ENCODE measurements around the gene PRR3.

The PRR3 gene

DNA sequence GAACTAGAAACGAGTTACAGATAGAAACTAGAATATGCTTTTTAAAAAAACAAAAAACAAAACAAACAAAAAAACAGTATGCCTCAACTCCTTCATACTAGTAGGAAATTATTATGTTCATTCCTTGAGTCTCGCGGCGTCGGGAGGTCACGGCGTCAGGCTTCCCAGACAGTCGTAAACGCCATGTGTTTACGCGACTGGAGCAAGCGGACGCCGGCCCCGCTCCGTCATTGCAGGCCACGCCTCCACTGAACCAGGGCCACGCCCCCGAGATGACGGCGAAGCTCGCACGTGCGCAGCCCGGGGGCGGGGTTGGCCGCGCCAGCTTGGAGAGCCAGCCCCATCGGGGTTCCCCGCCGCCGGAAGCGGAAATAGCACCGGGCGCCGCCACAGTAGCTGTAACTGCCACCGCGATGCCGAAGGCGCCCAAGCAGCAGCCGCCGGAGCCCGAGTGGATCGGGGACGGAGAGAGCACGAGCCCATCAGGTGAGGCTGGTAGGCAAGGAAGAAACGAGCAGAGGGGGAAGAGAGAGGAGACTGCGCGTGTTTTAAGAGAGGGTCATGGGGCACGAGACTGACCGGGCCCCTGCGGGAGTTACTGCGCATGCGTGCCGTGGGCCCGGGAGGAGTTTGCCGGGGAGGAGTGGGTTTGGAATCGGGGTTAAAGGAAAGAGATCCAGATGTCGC, 14.1 kb downstream of the PRR3 start, which contains the start of gene ABCF1:
TSS of gene ABCF1 (plus strand) at position 368 of the 687 bp plus-strand sequence. CDS start at position 414, 46 bp downstream.
- TF ChIP-seq POLR2A (IDR thresholded peaks at IDR 0.05; ENCODE audit: low read depth, low read length), result peak; percentile 85
- DNase-seq (ENCODE audit: insufficient read length, low spot score) (peak; percentile 93), FAIRE-seq (no peak)

DNA sequence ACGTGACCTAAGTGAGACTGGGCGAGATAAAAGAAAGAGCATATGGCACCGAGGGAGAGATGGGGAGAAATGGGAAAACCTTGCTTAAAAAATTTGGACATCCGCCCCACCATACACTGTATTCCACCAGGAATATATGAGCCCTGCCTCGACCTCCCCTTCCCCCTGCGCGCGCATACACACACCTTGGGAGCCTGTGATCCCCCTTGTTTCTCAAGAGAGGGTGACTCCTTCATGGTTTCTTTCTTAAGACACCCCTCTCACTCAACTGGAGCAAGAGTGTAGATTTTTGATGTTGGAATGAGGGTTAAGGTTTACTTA, 14.6 kb downstream of the PRR3 start:
- no peak for FAIRE-seq
- no peak for DNase-seq (ENCODE audit: insufficient read length, low spot score)
- no peak for TF ChIP-seq POLR2A (IDR thresholded peaks at IDR 0.05; ENCODE audit: low read depth, low read length)

DNA sequence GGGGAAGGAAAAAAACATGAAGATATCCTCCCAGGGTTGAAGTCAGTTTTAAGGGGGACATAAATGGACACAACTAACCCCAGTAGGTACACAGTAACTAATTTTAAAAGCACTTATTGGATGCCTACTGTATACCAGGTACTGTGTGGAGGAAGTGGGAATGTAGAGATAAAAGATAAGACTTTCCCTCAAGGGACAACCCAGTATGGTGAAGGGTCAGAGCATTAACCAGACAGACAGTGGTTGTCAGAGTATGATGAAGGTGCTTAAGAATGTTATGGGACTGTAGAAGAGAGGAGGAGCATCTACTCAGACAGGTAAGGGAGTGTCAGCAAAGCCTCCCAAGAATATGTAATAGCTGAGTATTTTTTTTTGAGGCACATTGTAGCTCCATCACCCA, 15.1 kb downstream of the PRR3 start:
- DNase-seq (ENCODE audit: insufficient read length, low spot score) (no peak), FAIRE-seq (no peak)
- TF ChIP-seq POLR2A (IDR thresholded peaks at IDR 0.05; ENCODE audit: low read depth, low read length), result no peak

DNA sequence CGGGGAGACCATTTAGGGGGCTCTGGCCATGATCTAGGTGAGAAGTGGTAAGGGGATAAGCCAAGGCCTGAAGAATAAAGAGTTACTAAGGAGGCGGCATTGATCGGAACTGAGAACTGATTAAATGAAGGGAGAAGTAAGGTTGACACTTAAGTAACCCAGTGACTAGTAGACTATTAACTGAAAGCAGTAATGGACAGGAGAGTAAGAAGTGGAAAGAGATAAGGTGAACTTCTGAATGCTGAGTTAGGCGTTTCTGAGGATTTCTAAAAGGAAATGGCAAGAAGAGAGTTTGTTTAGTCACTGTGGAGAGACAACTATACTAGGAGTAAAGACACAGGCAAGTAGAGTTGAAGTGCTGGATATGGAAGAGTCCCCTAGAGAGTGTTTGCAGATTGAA, 16.0 kb downstream of the PRR3 start:
- TF ChIP-seq POLR2A (IDR thresholded peaks at IDR 0.05; ENCODE audit: low read depth, low read length), result no peak
- DNase-seq (ENCODE audit: insufficient read length, low spot score) (no peak), FAIRE-seq (no peak)

DNA sequence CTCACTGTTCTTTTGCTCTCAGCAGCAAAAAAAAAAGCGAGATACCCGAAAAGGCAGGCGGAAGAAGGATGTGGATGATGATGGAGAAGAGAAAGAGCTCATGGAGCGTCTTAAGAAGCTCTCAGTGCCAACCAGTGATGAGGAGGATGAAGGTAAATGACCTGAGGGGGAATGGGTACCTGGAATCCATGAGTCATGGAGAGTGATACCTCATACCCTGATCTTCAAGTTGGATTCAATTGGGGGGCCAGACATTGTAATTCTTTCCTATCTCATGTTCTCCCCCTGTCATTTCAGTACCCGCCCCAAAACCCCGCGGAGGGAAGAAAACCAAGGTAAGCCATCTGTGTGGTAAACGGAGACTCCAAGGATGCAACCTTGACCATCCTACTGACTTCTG, 21.0 kb downstream of the PRR3 start:
- TF ChIP-seq POLR2A (IDR thresholded peaks at IDR 0.05; ENCODE audit: low read depth, low read length), result no peak
- DNase-seq (ENCODE audit: insufficient read length, low spot score) (no peak), FAIRE-seq (no peak)

DNA sequence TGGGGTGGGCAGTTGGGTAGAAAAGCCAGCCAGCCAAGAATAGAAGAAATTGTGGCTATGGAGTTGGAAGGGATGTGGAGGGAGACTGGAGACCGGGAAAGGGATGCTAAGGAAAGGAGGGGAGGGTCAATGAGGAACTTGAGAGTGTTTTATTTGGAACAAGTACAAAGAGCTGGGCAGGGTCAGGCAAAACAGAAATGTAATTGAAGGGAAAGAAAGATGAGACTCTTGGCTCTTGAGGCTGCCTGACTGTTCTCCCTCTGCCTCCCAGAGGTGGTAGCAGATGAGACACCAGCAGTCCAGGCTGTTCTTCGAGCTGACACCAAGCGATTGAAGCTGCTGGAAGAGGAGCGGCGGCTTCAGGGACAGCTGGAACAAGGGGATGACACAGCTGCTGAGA, 26.8 kb downstream of the PRR3 start:
- DNase-seq (ENCODE audit: insufficient read length, low spot score), result no peak
- TF ChIP-seq POLR2A (IDR thresholded peaks at IDR 0.05; ENCODE audit: low read depth, low read length), result no peak
- FAIRE-seq, result no peak

DNA sequence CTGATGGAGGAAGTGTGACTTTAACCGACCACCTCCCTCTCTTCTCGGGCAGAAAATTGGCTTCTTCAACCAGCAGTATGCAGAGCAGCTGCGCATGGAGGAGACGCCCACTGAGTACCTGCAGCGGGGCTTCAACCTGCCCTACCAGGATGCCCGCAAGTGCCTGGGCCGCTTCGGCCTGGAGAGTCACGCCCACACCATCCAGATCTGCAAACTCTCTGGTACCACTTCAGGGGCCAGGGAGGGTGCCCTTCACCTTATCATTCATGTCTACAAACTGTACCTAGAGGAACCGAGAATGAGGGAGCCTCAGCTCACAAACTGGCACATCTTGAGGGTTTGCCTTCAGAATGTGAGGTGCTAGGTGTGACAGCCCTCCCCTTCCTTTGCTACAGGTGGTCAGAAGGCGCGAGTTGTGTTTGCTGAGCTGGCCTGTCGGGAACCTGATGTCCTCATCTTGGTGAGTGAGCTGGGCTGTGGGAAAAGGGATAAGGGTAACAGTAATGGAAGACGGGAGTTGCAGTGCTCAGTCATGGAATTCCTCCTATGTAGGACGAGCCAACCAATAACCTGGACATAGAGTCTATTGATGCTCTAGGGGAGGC, 32.8 kb downstream of the PRR3 start:
- no peak for FAIRE-seq
- no peak for TF ChIP-seq POLR2A (IDR thresholded peaks at IDR 0.05; ENCODE audit: low read depth, low read length)
- DNase-seq (ENCODE audit: insufficient read length, low spot score), result no peak

DNA sequence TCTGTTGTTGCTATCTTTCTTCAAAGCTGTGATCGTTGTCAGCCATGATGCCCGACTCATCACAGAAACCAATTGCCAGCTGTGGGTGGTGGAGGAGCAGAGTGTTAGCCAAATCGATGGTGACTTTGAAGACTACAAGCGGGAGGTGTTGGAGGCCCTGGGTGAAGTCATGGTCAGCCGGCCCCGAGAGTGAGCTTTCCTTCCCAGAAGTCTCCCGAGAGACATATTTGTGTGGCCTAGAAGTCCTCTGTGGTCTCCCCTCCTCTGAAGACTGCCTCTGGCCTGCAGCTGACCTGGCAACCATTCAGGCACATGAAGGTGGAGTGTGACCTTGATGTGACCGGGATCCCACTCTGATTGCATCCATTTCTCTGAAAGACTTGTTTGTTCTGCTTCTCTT, 33.4 kb downstream of the PRR3 start:
- DNase-seq (ENCODE audit: insufficient read length, low spot score) (no peak), FAIRE-seq (no peak)
- no peak for TF ChIP-seq POLR2A (IDR thresholded peaks at IDR 0.05; ENCODE audit: low read depth, low read length)

DNA sequence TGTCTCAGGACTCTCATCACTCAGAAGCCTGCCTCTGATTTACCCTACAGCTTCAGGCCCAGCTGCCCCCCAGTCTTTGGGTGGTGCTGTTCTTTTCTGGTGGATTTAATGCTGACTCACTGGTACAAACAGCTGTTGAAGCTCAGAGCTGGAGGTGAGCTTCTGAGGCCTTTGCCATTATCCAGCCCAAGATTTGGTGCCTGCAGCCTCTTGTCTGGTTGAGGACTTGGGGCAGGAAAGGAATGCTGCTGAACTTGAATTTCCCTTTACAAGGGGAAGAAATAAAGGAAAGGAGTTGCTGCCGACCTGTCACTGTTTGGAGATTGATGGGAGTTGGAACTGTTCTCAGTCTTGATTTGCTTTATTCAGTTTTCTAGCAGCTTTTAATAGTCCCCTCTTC, 33.9 kb downstream of the PRR3 start:
- no peak for TF ChIP-seq POLR2A (IDR thresholded peaks at IDR 0.05; ENCODE audit: low read depth, low read length)
- FAIRE-seq (no peak), DNase-seq (ENCODE audit: insufficient read length, low spot score) (no peak)

DNA sequence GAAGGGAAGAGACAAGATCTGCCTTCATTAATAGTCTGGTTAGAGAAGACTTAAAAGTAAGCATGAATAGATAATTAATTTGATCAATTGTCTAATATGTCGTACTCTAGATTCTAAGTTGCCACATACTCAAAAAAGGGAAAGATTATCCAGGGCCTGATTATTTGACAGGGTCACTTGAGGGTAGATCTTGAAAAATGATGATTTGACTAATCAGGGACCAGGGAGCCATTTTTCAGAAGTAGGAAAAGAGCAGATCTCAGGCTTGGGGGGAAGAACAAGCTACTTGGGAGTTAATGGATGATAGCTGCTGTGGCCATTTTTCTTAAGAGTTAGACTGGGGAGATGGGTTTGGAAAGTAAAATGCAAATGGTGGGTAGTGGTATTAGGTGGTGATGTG, 35.2 kb downstream of the PRR3 start:
- FAIRE-seq (no peak), DNase-seq (ENCODE audit: insufficient read length, low spot score) (no peak)
- TF ChIP-seq POLR2A (IDR thresholded peaks at IDR 0.05; ENCODE audit: low read depth, low read length), result no peak

DNA sequence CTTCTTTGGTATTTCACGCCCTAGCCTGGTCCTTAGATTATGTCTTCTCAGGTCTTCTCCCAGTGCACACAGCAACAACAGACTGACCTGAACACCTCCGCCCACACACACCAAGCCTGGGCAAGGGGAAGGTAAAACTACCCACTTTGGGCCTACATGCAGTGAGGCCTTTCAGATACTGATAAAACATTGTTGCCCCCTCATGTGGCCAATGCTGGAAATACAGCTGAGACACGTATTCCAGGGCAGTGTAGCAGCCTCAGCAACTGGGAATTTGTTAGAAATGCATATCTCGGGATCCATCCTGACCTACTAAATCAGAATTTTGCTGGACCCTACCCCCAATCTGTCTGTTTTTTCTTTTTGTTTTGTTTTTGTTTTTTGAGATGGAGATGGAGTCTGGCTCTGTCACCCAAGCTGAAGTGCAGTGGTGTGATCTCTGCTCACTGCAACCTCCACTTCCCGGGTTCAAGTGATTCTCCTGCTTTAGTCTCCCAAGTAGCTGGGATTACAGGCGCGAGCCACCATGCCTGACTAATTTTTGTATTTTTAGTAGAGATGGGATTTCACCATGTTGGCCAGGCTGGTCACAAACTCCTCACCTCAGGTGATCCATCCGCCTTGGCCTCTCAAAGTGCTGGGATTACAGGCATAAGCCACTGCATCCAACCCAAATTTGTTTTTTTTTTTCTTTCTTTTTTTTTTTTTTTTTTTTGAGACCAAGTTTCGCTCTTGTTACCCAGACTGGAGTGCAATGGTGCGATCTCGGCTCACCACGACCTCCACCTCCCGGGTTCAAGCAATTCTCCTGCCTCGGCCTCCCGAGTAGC, 40.4 kb downstream of the PRR3 start:
- DNase-seq (ENCODE audit: insufficient read length, low spot score) (peak; percentile 69), FAIRE-seq (peak; percentile 27)

DNA sequence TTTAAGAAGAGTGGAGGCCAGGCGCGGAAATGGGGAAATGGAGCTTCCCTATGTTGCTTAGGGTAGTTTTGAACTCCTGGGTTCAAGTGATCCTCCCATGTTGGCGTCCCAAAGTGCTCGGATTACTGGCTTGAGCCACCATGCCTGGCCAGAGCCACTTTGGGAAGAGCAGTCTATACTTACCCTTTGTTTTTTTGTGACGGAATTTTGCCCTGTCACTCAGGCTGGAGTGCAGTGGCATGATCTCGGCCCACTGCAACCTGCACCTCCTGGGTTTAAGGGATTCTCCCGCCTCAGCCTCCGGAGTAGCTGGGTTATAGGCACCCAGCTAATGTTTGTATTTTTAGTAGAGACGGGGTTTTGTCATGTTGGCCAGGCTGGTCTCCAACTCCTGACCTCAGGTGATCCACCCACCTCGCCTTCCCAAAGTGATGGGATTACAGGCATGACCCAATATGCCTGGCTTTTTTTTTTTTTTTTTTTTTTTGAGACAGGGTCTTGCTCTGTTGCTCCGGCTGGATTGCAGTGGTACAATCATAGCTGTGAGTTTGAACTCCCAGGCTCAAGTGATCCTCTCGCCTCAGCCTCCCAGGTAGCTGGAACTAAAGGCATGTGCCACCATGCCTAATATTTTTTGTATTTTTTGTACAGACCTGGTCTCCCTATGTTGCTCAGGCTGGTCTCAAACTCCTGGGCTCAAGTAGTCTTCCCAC, 42.0 kb downstream of the PRR3 start:
- DNase-seq (ENCODE audit: insufficient read length, low spot score) (no peak), FAIRE-seq (no peak)
- TF ChIP-seq POLR2A (IDR thresholded peaks at IDR 0.05; ENCODE audit: low read depth, low read length), result no peak

DNA sequence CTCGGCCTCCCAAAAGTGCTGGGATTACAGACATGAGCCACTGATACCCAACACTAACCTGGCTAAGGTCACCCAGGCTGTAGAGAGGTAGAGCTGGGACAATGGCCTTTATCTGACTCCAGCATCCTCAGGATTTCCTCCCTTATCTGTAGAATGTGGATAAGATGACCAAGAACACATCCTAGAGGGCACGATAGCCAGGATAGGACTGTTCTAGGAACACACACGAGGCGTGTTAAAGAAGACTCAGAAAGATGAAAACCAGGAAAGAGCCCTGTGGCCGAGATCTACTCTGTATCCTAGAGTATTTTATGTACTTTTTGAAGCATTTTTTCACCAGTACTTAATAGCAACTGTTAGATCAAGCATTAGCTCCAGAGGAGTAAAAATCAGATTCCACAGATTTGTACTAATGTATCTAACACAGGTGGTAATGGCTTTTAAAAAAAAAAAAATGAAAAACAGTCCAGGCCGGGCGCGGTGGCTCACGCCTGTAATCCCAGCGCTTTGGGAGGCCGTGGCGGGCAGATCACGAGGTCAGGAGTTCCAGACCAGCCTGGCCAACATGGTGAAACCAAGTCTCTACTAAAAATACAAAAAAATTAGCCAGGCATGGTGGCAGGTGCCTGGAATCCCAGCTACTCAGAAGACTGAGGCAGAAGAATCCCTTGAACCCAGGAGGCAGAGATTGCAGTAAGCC, 42.7 kb downstream of the PRR3 start:
- FAIRE-seq, result no peak
- no peak for TF ChIP-seq POLR2A (IDR thresholded peaks at IDR 0.05; ENCODE audit: low read depth, low read length)
- DNase-seq (ENCODE audit: insufficient read length, low spot score), result no peak

Data from H54 (cell line).